Prostate gland (tissue), 1 donor: ENCODE measurements around the gene TPRX1.

Experiments
- POLR2A ChIP-seq: fragments of 450-650 bp; IDR thresholded peaks from one replicate; pipeline ENCODE4 v1.6.1; 2016; ENCODE audit warnings: antibody characterized with exemption, mild to moderate bottlenecking
- POLR2AphosphoS5 ChIP-seq: sonication (generic); formaldehyde crosslinking; IDR thresholded peaks from one replicate; pipeline ENCODE4 v1.6.1; 2017; ENCODE audit warnings: antibody characterized with exemption

GRCh38 chr19:47769534-47769933, 34.8 kb downstream of the TPRX1 start:
- TF ChIP-seq POLR2AphosphoS5 (no peak), POLR2A (no peak)
